HG02763 (cell line): ENCODE data around the gene ZNF471.

ENCODE experiments used
- ATAC-seq: cut with Tn5 transposase; IDR thresholded peaks from one replicate; pipeline ENCODE4 v1.9.1; 2021; ENCODE audit warnings: mild to moderate bottlenecking, moderate library complexity; ENCODE audit not compliant: unreplicated experiment

The ZNF471 gene

DNA sequence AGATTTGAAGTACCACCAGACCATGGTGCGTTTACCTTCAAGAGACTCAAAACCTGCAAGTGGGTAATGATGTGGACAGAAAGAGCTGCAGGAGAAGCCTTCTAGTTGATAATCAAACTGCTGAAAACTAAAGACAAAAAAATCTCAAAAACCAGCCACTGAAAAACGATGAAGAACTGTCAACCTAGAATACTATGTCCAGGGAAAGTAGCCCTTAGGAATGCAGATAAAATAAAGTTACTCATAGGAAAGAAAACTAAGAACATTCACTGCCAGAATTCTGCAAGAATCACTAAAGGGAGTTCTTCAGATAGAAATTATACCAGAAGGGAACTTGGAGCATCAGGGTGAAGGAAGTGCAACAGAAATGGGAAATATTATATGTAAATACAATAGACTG is 64.9 kb downstream of the ZNF471 start:
- ATAC-seq, result no peak

DNA sequence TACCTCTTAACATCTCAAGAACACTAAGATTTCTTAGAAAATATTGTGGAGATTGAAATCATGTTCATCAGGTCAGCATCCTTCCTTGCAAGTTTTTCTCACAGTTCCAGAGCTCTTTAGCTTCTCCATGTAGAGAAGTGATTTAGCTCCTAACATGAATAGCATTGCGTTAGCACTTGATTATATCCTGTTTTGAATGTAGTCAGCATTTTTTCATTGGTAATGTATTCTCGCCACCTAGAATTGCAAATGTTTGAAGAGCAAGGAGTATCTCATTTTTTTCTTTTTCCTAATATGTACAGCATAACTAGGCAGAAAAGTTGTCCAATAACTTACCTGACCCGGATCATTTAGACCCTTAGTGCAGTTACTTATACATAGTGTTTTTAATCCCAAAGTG is 66.3 kb downstream of the ZNF471 start:
- no peak for ATAC-seq

DNA sequence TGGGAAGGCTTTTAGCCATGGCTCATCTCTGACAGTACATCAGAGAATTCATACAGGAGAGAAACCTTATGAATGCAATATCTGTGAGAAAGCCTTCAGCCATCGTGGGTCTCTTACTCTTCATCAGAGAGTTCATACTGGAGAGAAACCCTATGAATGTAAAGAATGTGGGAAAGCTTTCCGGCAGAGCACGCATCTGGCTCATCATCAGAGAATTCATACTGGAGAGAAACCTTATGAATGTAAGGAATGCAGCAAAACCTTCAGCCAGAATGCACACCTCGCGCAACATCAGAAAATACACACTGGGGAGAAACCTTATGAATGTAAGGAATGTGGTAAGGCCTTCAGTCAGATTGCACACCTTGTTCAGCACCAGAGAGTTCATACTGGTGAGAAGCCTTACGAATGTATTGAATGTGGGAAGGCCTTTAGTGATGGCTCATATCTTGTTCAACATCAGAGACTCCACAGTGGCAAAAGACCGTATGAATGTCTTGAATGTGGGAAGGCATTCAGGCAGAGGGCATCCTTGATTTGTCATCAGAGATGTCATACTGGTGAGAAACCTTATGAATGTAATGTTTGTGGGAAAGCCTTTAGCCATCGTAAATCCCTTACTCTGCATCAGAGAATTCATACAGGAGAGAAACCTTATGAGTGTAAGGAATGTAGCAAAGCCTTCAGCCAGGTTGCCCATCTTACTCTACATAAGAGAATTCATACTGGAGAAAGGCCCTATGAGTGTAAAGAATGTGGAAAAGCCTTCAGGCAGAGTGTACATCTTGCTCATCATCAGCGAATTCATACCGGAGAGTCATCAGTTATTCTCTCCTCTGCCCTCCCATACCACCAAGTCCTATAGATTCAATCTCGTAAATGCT is 70.3 kb downstream of the ZNF471 start:
- no peak for ATAC-seq
